HepG2 (cell line): ENCODE measurements around the gene RFC1. TPM values are rescaled to one million over a fixed set of nuclear protein-coding genes. Genes with fewer than 3 reads are reported as not detected.
A peak's percentile ranks its signal among the peaks of the same experiment; 100 is the strongest.

ENCODE experiments used
- CCAR2 ChIP-seq: fragments of 200-400 bp; formaldehyde crosslinking; optimal IDR thresholded peaks from 2 replicates; pipeline ENCODE3; 2018; ENCODE audit warnings: low read depth, mild to moderate bottlenecking, low read length, moderate library complexity
- CSRNP2 ChIP-seq: sonication (generic); formaldehyde crosslinking; conservative IDR thresholded peaks from 2 replicates; pipeline ENCODE4 v1.8.0; 2022; ENCODE audit warnings: low read depth, missing genetic modification reagents
- DZIP1 ChIP-seq: sonication (generic); formaldehyde crosslinking; IDR thresholded peaks from 2 replicates; pipeline ENCODE4 v1.5.0; 2020; ENCODE audit warnings: mild to moderate bottlenecking, missing genetic modification reagents
- GZF1 ChIP-seq: sonication (generic); formaldehyde crosslinking; IDR thresholded peaks from 2 replicates; pipeline ENCODE4 v1.5.1; 2020; ENCODE audit warnings: mild to moderate bottlenecking, missing genetic modification reagents
- IKZF4 ChIP-seq: sonication (generic); formaldehyde crosslinking; IDR thresholded peaks from 2 replicates; pipeline ENCODE4 v1.5.1; 2020; ENCODE audit warnings: borderline replicate concordance, mild to moderate bottlenecking, low read depth, missing genetic modification reagents; ENCODE audit errors: not compliant biosample characterization
- KAT7 ChIP-seq: IDR thresholded peaks from 2 replicates; pipeline ENCODE4 v1.6.1; 2018; ENCODE audit warnings: borderline replicate concordance, missing compliant biosample characterization
- KLF9 ChIP-seq: IDR thresholded peaks from 2 replicates; pipeline ENCODE4 v1.6.1; 2016; ENCODE audit warnings: low read depth
- MAFG ChIP-seq: sonication (generic); formaldehyde crosslinking; IDR thresholded peaks from 2 replicates; pipeline ENCODE4 v1.5.1; 2020; ENCODE audit warnings: mild to moderate bottlenecking, missing genetic modification reagents
- MXD3 ChIP-seq: IDR thresholded peaks from 2 replicates; pipeline ENCODE4 v1.6.1; 2016; ENCODE audit warnings: mild to moderate bottlenecking, missing biosample characterization, missing genetic modification reagents
- NFRKB ChIP-seq: fragments of 450-650 bp; IDR thresholded peaks from 2 replicates; pipeline ENCODE4 v1.6.1; 2017
- RBM22 ChIP-seq: fragments of 200-400 bp; formaldehyde crosslinking; optimal IDR thresholded peaks from 2 replicates; pipeline ENCODE3; 2017; ENCODE audit warnings: mild to moderate bottlenecking, low read length, moderate library complexity
- RCOR2 ChIP-seq: IDR thresholded peaks from 2 replicates; pipeline ENCODE4 v1.6.1; 2016; ENCODE audit warnings: missing biosample characterization, missing genetic modification reagents
- RFX1 ChIP-seq: fragments of 450-650 bp; IDR thresholded peaks from 2 replicates; pipeline ENCODE4 v1.6.1; 2017
- TAF1 ChIP-seq: sonication (generic); formaldehyde crosslinking; IDR thresholded peaks from 2 replicates; pipeline ENCODE4 v1.4.0; 2020; ENCODE audit warnings: missing genetic modification reagents
- TEAD3 ChIP-seq: optimal IDR thresholded peaks from 2 replicates; pipeline ENCODE3; 2016; ENCODE audit warnings: borderline replicate concordance
- TP53 ChIP-seq: sonication (generic); formaldehyde crosslinking; conservative IDR thresholded peaks from 2 replicates; pipeline ENCODE4 v1.4.0; 2020; ENCODE audit warnings: missing genetic modification reagents
- XBP1 ChIP-seq: sonication (generic); formaldehyde crosslinking; IDR thresholded peaks from 2 replicates; pipeline ENCODE4 v1.5.0; 2020; ENCODE audit warnings: missing genetic modification reagents
- XRCC5 ChIP-seq: fragments of 200-400 bp; formaldehyde crosslinking; optimal IDR thresholded peaks from 2 replicates; pipeline ENCODE3; 2017; ENCODE audit warnings: mild to moderate bottlenecking, low read length
- YEATS2 ChIP-seq: sonication (generic); formaldehyde crosslinking; IDR thresholded peaks from 2 replicates; pipeline ENCODE4 v1.4.0; 2020; ENCODE audit warnings: missing genetic modification reagents, borderline replicate concordance
- ZBTB20 ChIP-seq: sonication (generic); formaldehyde crosslinking; IDR thresholded peaks from 2 replicates; pipeline ENCODE4 v1.8.1; 2023; ENCODE audit warnings: missing genetic modification reagents, low read depth, mild to moderate bottlenecking, borderline replicate concordance
- ZBTB26 ChIP-seq: IDR thresholded peaks from 2 replicates; pipeline ENCODE4 v1.6.1; 2016; ENCODE audit warnings: missing compliant biosample characterization, missing genetic modification reagents, borderline replicate concordance
- ZBTB38 ChIP-seq: sonication (generic); formaldehyde crosslinking; IDR thresholded peaks from 2 replicates; pipeline ENCODE4 v1.5.1; 2020; ENCODE audit warnings: mild to moderate bottlenecking, missing genetic modification reagents
- ZNF496 ChIP-seq: sonication (generic); formaldehyde crosslinking; IDR thresholded peaks from 2 replicates; pipeline ENCODE4 v1.8.1; 2023; ENCODE audit warnings: mild to moderate bottlenecking, moderate library complexity, missing genetic modification reagents; ENCODE audit not compliant: insufficient replicate concordance
- ZNF513 ChIP-seq: sonication (generic); formaldehyde crosslinking; conservative IDR thresholded peaks from 2 replicates; pipeline ENCODE4 v1.5.0; 2020; ENCODE audit warnings: missing genetic modification reagents
- ZNF567 ChIP-seq: sonication (generic); formaldehyde crosslinking; IDR thresholded peaks from 2 replicates; pipeline ENCODE4 v1.8.1; 2023; ENCODE audit warnings: mild to moderate bottlenecking, missing genetic modification reagents, borderline replicate concordance
- ZNF75D ChIP-seq: sonication (generic); formaldehyde crosslinking; IDR thresholded peaks from 2 replicates; pipeline ENCODE4 v1.8.1; 2023; ENCODE audit warnings: missing genetic modification reagents, mild to moderate bottlenecking, borderline replicate concordance
- polyA plus RNA-seq, 8 experiments: library from polyadenylated mRNA; depleted of rRNA in 3 of 8; stranded (reverse) in 7 of 8; unstranded in 1 of 8; fragments of >200 nt; fragmentation: Illumina TruSeq in 4 of 8; extraction: Trizol in 4 of 8; gene quantifications; 2 replicates each; pipeline versions ENCODE4 v1.2.1 to v1.2.3, GENCODE V29; 2011 to 2016; ENCODE audit warnings: low read depth in 4 of 8, missing spikeins in 1 of 8, mixed read lengths in 1 of 8; ENCODE audit not compliant: insufficient read depth in 1 of 8
- total RNA-seq, 5 experiments: library from RNA; depleted of rRNA; stranded (reverse); fragments of >200 nt; fragmentation: Illumina TruSeq; extraction: Trizol; gene quantifications; 2 replicates each; pipeline ENCODE4 v1.2.3, GENCODE V29; 2016; ENCODE audit warnings: low read depth in 1 of 5

RFC1 gene
- total and polyA plus RNA-seq, 2 of the 13 experiments (the other 11 are each of a cell fraction or from before 2014, with no cell fraction given): 15.9 to 78.8 TPM

- TF ChIP-seq ZNF75D (CRISPR knock-in tag): no peak
- no peak for TF ChIP-seq IKZF4 (CRISPR knock-in tag)
- TF ChIP-seq ZBTB38 (CRISPR knock-in tag): 0 out of 2 replicates have a peak, but pooled peaks have one; percentile 46
- TF ChIP-seq RBM22: no peak
- TF ChIP-seq CSRNP2 (CRISPR knock-in tag): no peak
- no peak for TF ChIP-seq TAF1 (CRISPR knock-in tag)
- TF ChIP-seq RCOR2 (CRISPR knock-in tag): no peak
- no peak for TF ChIP-seq CCAR2
- no peak for TF ChIP-seq KLF9
- no peak for TF ChIP-seq DZIP1 (CRISPR knock-in tag)
- no peak for TF ChIP-seq ZNF496 (CRISPR knock-in tag)
- no peak for TF ChIP-seq KAT7
- peak; percentile 40; the same call in 1 of the 2 replicates for TF ChIP-seq ZBTB20 (CRISPR knock-in tag)
- TF ChIP-seq ZBTB26: no peak
- TF ChIP-seq NFRKB: no peak
- TF ChIP-seq XBP1 (CRISPR knock-in tag): no peak
- TF ChIP-seq MXD3 (CRISPR knock-in tag): no peak
- TF ChIP-seq MAFG: no peak
- TF ChIP-seq YEATS2: no peak
- no peak for TF ChIP-seq ZNF513 (CRISPR knock-in tag)
- TF ChIP-seq RFX1: no peak
- TF ChIP-seq TP53: no peak
- no peak for TF ChIP-seq XRCC5
- TF ChIP-seq TEAD3: no peak
- TF ChIP-seq GZF1 (CRISPR knock-in tag): no peak
- TF ChIP-seq ZNF567 (CRISPR knock-in tag): no peak
Observed at GRCh38 chr4:39274503-39274902, 91.7 kb downstream of the RFC1 start (continued).
